ENCODE measurements around the gene MCF2L. TPM values are rescaled to one million over a fixed set of nuclear protein-coding genes. Genes with fewer than 3 reads are reported as not detected.

The MCF2L gene
- total RNA-seq, 4 donors from 2014 or later = 18.3 to 52.6 (median 29.9) TPM

DNA sequence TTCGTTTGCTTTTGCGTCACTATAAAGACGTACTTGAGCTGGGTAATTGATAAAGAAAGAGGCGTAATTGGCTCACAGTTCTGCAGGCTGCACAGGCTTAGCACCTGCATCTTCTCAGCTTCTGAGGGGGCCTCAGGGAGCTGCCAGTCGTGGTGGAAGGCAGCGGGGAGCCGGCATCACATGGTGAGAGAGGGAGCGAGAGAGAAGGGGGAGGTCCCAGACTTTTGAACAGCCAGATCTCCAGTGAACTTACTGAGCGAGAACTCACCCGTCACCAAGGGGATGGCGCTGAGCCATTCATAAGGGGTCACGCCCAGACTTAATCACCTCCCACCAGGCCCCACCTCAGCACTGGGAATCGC lies 77.8 kb downstream of the MCF2L start:
- H3K4me1 ChIP-seq = peaks cover 0 to 29% (median 4%) of the 10 kb centered on the region in 3 donors

DNA sequence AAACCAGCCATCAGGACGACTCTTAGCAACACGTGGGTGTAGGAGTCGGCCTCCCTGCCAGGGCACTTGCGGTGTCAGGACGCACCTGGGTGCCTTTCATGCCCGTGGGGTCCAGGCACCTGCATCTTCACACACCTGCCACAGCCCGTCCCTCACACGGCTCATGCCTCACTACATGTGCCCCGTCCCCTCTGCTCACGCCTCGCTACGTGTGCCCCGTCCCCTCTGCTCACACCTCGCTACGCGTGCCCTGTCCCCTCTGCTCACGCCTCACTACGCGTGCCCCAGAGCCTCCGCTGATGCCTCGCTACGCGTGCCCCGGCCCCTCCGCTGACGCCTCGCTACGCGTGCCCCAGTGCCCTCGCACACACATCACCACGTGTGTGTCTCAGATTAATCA lies 78.6 kb downstream of the MCF2L start:
- Histone ChIP-seq H3K4me3 (no peak overlapping the region), H3K4me1 (peaks cover 0 to 29% (median 4%) of the 10 kb centered on the region in 3 donors), H3K27me3 (peaks cover 31% of the 10 kb centered on the region), H3K9me3 (no peaks in the 10 kb centered on the region), H3K36me3 (peaks cover 0 to 4% of the 10 kb centered on the region in 2 donors), H3K27ac (no peak overlapping the region)
- TF ChIP-seq POLR2AphosphoS5 (IDR thresholded peaks at IDR 0.05) = no peak
- no peak for TF ChIP-seq POLR2A (IDR thresholded peaks at IDR 0.05)
- no peak for TF ChIP-seq CTCF (IDR thresholded peaks at IDR 0.05)
- no peak for TF ChIP-seq EP300 (IDR thresholded peaks at IDR 0.05)
- no peak for ATAC-seq
- WGBS, 2 donors (ENCODE audit: low coverage in 1 of 2) = 88 to 90% methylated on average over 16 to 22 of the region's 31 CpGs

More for the DNA sequence above, 77.8 kb downstream of the MCF2L start:
- Histone ChIP-seq H3K4me3 (no peak overlapping the region), H3K36me3 (peaks cover 0 to 4% of the 10 kb centered on the region in 2 donors), H3K27ac (no peak overlapping the region), H3K27me3 (peaks cover 26% of the 10 kb centered on the region), H3K9me3 (no peaks in the 10 kb centered on the region)
- no peak for ATAC-seq
- no peak for TF ChIP-seq CTCF (IDR thresholded peaks at IDR 0.05)
- no peak for TF ChIP-seq EP300 (IDR thresholded peaks at IDR 0.05)
- TF ChIP-seq POLR2A (IDR thresholded peaks at IDR 0.05) = no peak
- no peak for TF ChIP-seq POLR2AphosphoS5 (IDR thresholded peaks at IDR 0.05)
- WGBS, 2 donors (ENCODE audit: low coverage in 1 of 2) = 73 to 92% methylated on average over 5 to 13 of the region's 13 CpGs

DNA sequence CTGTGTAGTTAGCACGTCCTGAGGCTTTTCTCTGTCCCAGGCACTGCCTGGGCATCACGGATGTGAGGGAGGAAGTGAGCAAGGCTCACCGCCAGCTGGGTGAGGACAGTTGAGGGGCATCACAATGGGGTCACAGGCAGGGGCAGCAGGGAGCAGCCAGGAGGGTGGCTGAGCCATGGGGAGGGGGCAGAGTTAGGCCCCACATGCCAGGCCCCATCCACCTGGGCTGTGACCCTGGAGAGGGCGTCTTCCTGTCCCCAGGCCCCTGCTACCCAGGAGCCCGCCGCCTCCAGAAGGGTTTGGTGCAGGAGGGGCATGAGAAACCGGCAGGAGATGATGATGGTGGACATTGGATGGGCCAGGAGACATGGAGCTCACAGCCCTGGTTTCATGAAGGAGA lies 79.8 kb downstream of the MCF2L start:
- peak overlapping the region in 1 of 4 donors; percentile 19 for H3K27ac ChIP-seq
- peaks cover 38% of the 10 kb centered on the region for H3K27me3 ChIP-seq
- WGBS, 2 donors (ENCODE audit: low coverage in 1 of 2) = 35 to 80% methylated on average over 1 to 2 of the region's 7 CpGs
- ATAC-seq = no peak
- no peaks in the 10 kb centered on the region for H3K9me3 ChIP-seq
- TF ChIP-seq POLR2AphosphoS5 (IDR thresholded peaks at IDR 0.05) (no peak), CTCF (IDR thresholded peaks at IDR 0.05) (no peak), POLR2A (IDR thresholded peaks at IDR 0.05) (no peak), EP300 (IDR thresholded peaks at IDR 0.05) (no peak)
- peaks cover 0 to 29% (median 4%) of the 10 kb centered on the region in 3 donors for H3K4me1 ChIP-seq
- no peak overlapping the region for H3K4me3 ChIP-seq
- peaks cover 0 to 4% of the 10 kb centered on the region in 2 donors for H3K36me3 ChIP-seq

DNA sequence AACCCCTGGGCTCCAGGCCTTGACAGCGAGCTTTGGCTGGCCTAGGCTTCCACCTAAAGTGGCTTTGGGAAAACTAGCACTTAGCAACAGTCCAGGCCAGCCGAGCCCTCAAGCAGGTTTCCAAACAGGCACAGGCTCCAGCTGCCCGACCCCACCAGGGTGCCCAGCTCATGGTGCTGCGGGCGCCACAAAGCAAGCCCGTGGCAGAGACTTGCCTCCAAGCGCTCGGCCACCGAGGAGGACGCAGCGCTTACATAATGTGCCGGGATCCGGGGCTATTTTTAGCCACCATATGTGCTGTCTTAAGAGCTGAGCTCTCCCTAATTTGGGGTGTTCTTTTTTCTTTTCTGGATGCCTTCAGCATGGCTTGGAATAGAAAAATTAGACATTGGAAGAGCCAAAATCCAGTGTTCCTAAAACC lies 80.5 kb downstream of the MCF2L start:
- WGBS, 2 donors (ENCODE audit: low coverage in 1 of 2) = no CpG with 5 or more reads among the region's 13 CpGs
- peaks cover 42% of the 10 kb centered on the region for H3K27me3 ChIP-seq
- H3K27ac ChIP-seq = peak overlapping the region in 2 of 4 donors; percentile 33 to 45
- peaks cover 0 to 29% (median 4%) of the 10 kb centered on the region in 3 donors for H3K4me1 ChIP-seq
- TF ChIP-seq POLR2AphosphoS5 (IDR thresholded peaks at IDR 0.05) = no peak
- no peak for TF ChIP-seq CTCF (IDR thresholded peaks at IDR 0.05)
- TF ChIP-seq EP300 (IDR thresholded peaks at IDR 0.05) = no peak
- no peak for TF ChIP-seq POLR2A (IDR thresholded peaks at IDR 0.05)
- no peak overlapping the region for H3K4me3 ChIP-seq
- peaks cover 0 to 4% of the 10 kb centered on the region in 2 donors for H3K36me3 ChIP-seq
- no peaks in the 10 kb centered on the region for H3K9me3 ChIP-seq
- ATAC-seq = peak; percentile 36

DNA sequence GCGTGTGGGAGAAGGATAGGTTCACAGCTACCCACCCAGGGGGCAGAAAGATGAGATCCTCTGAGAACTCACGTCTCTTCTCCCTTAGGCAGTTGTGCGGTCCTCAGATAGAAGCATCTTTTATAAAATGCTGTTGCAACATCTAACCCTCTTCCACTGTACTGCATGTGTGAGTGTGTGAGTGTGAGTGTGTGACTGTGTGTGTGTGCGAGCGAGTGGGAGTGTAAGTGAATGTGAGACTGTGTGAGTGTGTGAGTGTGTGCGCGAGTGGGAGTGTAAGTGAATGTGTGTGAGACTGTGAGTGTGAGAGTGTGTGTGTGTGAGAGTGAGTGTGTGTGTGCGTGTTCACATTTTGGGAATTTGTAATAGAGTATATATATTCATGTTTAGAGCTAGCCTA lies 81.0 kb downstream of the MCF2L start:
- H3K27ac ChIP-seq = peak overlapping the region in 2 of 4 donors; percentile 33 to 45
- H3K36me3 ChIP-seq = peaks cover 0 to 4% of the 10 kb centered on the region in 2 donors
- WGBS, 2 donors (ENCODE audit: low coverage in 1 of 2) = 42 to 59% methylated on average over 7 to 8 of the region's 8 CpGs
- no peaks in the 10 kb centered on the region for H3K9me3 ChIP-seq
- H3K4me3 ChIP-seq = no peak overlapping the region
- no peak for TF ChIP-seq POLR2AphosphoS5 (IDR thresholded peaks at IDR 0.05)
- no peak for TF ChIP-seq EP300 (IDR thresholded peaks at IDR 0.05)
- no peak for TF ChIP-seq CTCF (IDR thresholded peaks at IDR 0.05)
- H3K4me1 ChIP-seq = peaks cover 0 to 29% (median 4%) of the 10 kb centered on the region in 3 donors
- ATAC-seq = peak; percentile 17
- peaks cover 39% of the 10 kb centered on the region for H3K27me3 ChIP-seq
